Panc1 (cell line): ENCODE measurements around the gene HHAT. TPM values are rescaled to one million over a fixed set of nuclear protein-coding genes. Genes with fewer than 3 reads are reported as not detected.

Experiments used
- ATAC-seq: fragments of 200-7000 bp; cut with Tn5 transposase; 2 replicates; pipeline ENCODE4 v1.9.1; 2020; ENCODE audit warnings: mild to moderate bottlenecking, moderate library complexity
- BruUV-seq: library from RNA; stranded (reverse); fragments of 400-500 nt; replicated peaks from 2 replicates; lab custom pipeline; 2021; lab: Mats Ljungman, UMichigan
- CTCF ChIA-PET: fragments of 300-600 bp; sonication (Branson Sonifier 250); formaldehyde crosslinking; loops from one replicate; lab custom pipeline; 2022; ENCODE audit warnings: antibody characterized with exemption; lab: Charles Lee
- POLR2A ChIA-PET: fragments of 300-600 bp; sonication (Branson Sonifier 250); formaldehyde crosslinking; loops from one replicate; lab custom pipeline; 2022; ENCODE audit warnings: antibody characterized with exemption; lab: Charles Lee
- DNase-seq: peaks from one replicate; pipeline ENCODE4 v3.0.0-alpha.2; 2010; ENCODE audit warnings: low read depth, low spot score
- H3K27ac ChIP-seq: 2 replicates; pipeline ENCODE4 v1.5.1; 2011; ENCODE audit warnings: mild to moderate bottlenecking, low read length, inconsistent platforms
- H3K27me3 ChIP-seq: fragments of 200-500 bp; sonication (Bioruptor generic); 2 replicates; pipeline ENCODE4 v1.6.0; 2014; ENCODE audit warnings: low read length, inconsistent platforms; ENCODE audit not compliant: control insufficient read depth, insufficient read depth
- H3K36me3 ChIP-seq: fragments of 200-500 bp; sonication (Bioruptor generic); 2 replicates; pipeline ENCODE4 v1.5.1; 2014; ENCODE audit warnings: inconsistent platforms, mild to moderate bottlenecking, low read length, moderate library complexity; ENCODE audit not compliant: control insufficient read depth, insufficient read depth
- H3K4me1 ChIP-seq: 2 replicates; pipeline ENCODE4 v1.5.1; 2011; ENCODE audit warnings: inconsistent platforms, mild to moderate bottlenecking, low read length, moderate library complexity; ENCODE audit not compliant: control insufficient read depth, insufficient read depth
- H3K4me3 ChIP-seq, 2 experiments: 2 replicates each; pipeline ENCODE4 v1.5.1; 2011 to 2012; ENCODE audit warnings: low read depth in 2 of 2, low read length in 2 of 2, mild to moderate bottlenecking in 2 of 2, inconsistent platforms in 1 of 2, moderate library complexity in 1 of 2
- H3K9me3 ChIP-seq: fragments of 200-500 bp; sonication (Bioruptor generic); 2 replicates; pipeline ENCODE4 v1.5.1; 2014; ENCODE audit warnings: low read depth, mild to moderate bottlenecking, inconsistent platforms, low read length, moderate library complexity; ENCODE audit not compliant: control insufficient read depth, insufficient read depth
- CTCF ChIP-seq: fragments of 450-650 bp; IDR thresholded peaks from 2 replicates; pipeline ENCODE4 v1.5.1; 2017; ENCODE audit warnings: mild to moderate bottlenecking
- POLR2AphosphoS5 ChIP-seq: IDR thresholded peaks from 2 replicates; pipeline ENCODE4 v1.6.1; 2012; ENCODE audit warnings: mild to moderate bottlenecking, low read depth, low read length, moderate library complexity
- REST ChIP-seq, 2 experiments: IDR thresholded peaks; 2 replicates each; pipeline ENCODE4 v1.6.1; 2011 to 2012; ENCODE audit warnings: low read depth in 2 of 2, control low read depth in 1 of 2, low read length in 1 of 2, mild to moderate bottlenecking in 1 of 2, moderate library complexity in 1 of 2; ENCODE audit not compliant: insufficient read depth in 1 of 2
- SIN3A ChIP-seq: IDR thresholded peaks from 2 replicates; pipeline ENCODE4 v1.6.1; 2012; ENCODE audit warnings: low read depth, mild to moderate bottlenecking, low read length, moderate library complexity, borderline replicate concordance; ENCODE audit not compliant: insufficient read depth
- TCF7L2 ChIP-seq: IDR thresholded peaks from 2 replicates; pipeline ENCODE4 v1.6.1; 2011; ENCODE audit warnings: mild to moderate bottlenecking, low read depth, low read length, inconsistent platforms
- in situ Hi-C: cut with HindIII; loops from 2 replicates; pipeline ENCODE4 v1.10.0; 2016; ENCODE audit warnings: low sequenced_read_pairs, low pct_unique_long_range_greater_than_20kb
- intact Hi-C: fragments of 100-400 bp; cut with micrococcal nuclease; formaldehyde crosslinking; loops from one replicate; pipeline ENCODE4 v1.10.0; 2022; ENCODE audit not compliant: unreplicated experiment
- total RNA-seq: library from RNA; stranded (reverse); gene quantifications from one replicate; pipeline ENCODE4 v1.2.1, GENCODE V29; 2021; ENCODE audit not compliant: unreplicated experiment

HHAT gene
- total RNA-seq, 1 experiment from 2014 or later, result 2.3 TPM

- no TSS peak for BruUV-seq
- H3K27me3 ChIP-seq, result no peaks in the 10 kb centered on the region
- DNase-seq (no peak), ATAC-seq (no peak)
- ChIA-PET POLR2A (interaction anchor here (0.6 kb wide), 1 partner anchor 155 kb away, joined by 3 read pairs; no protein-coding TSS in a partner anchor), CTCF (no interaction called here)
- H3K27ac ChIP-seq, result no peak overlapping the region
- H3K4me1 ChIP-seq, result no peaks in the 10 kb centered on the region
- intact Hi-C loops, result no loop called here
- no peak overlapping the region for H3K4me3 ChIP-seq
- in situ Hi-C loops, result no loop called here
- H3K9me3 ChIP-seq, result no peaks in the 10 kb centered on the region
- TF ChIP-seq TCF7L2 (no peak), REST (IDR thresholded peaks at IDR 0.05; ENCODE audit: insufficient read depth in 1 of 2, low read depth in 2 of 2, low read length in 1 of 2) (no peak), CTCF (no peak), POLR2AphosphoS5 (no peak), SIN3A (no peak)
- no peaks in the 10 kb centered on the region for H3K36me3 ChIP-seq
Measured at GRCh38 chr1:210434223-210434622, 105.5 kb downstream of the HHAT start.

- intact Hi-C loops (no loop called here), in situ Hi-C loops (no loop called here)
- no peaks in the 10 kb centered on the region for H3K36me3 ChIP-seq
- H3K4me1 ChIP-seq, result no peaks in the 10 kb centered on the region
- ChIA-PET CTCF (no interaction called here), POLR2A (no interaction called here)
- no peak for DNase-seq
- no peaks in the 10 kb centered on the region for H3K27me3 ChIP-seq
- no peak for ATAC-seq
- H3K9me3 ChIP-seq, result no peaks in the 10 kb centered on the region
- H3K27ac ChIP-seq, result no peak overlapping the region
- TF ChIP-seq SIN3A (no peak), POLR2AphosphoS5 (no peak)
- no peak overlapping the region for H3K4me3 ChIP-seq
- no TSS peak for BruUV-seq
Measured at GRCh38 chr1:210437111-210437510, 108.4 kb downstream of the HHAT start.

DNA sequence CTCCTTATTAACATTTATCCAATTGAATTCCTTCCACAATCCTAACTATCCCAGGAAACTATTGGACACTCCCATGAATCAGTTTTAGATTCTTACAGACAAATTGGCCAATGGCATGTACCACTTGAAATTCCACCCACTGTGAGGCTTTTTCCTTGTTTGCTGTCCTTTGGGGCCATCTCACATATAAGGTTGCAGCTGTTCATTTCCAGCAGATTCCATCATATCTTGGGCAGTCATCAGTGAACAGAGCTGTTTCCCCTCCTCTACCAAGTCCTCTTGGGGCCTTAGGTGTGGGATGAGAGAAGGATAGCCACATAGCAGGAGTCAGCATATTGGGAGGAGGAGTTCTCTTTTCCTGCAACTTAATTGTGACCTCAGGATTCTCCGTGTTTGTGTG, 109.1 kb downstream of the HHAT start:
- no peak for TF ChIP-seq CTCF
- no peak for TF ChIP-seq TCF7L2
- TF ChIP-seq POLR2AphosphoS5, result no peak
- no peak for TF ChIP-seq SIN3A
- TF ChIP-seq REST (IDR thresholded peaks at IDR 0.05; ENCODE audit: insufficient read depth in 1 of 2, low read depth in 2 of 2, low read length in 1 of 2), result no peak
- no peaks in the 10 kb centered on the region for H3K36me3 ChIP-seq
- intact Hi-C loops, result no loop called here
- H3K4me3 ChIP-seq, result no peak overlapping the region
- DNase-seq (no peak), ATAC-seq (no peak)
- no peak overlapping the region for H3K27ac ChIP-seq
- CTCF ChIA-PET, result no interaction called here
- BruUV-seq, result no TSS peak
- in situ Hi-C loops, result no loop called here
- H3K4me1 ChIP-seq, result no peaks in the 10 kb centered on the region
- POLR2A ChIA-PET, result no interaction called here
- no peaks in the 10 kb centered on the region for H3K9me3 ChIP-seq
- H3K27me3 ChIP-seq, result no peaks in the 10 kb centered on the region
